Activated CD4-positive, alpha-beta memory T cell treated with anti-CD3 and anti-CD28 coated beads for 36 hours (primary cell): Measurements from ENCODE around the gene SLC24A3. TPM values are rescaled to one million over a fixed set of nuclear protein-coding genes. Genes with fewer than 3 reads are reported as not detected.

ENCODE experiments used
- CTCF ChIA-PET: fragments of 350-600 bp; sonication (Branson Sonifier 250); formaldehyde crosslinking; loops from one replicate; lab custom pipeline; 2021; ENCODE audit warnings: antibody characterized with exemption, inconsistent platforms; lab: Charles Lee
- POLR2A ChIA-PET: fragments of 350-600 bp; sonication (Branson Sonifier 250); formaldehyde crosslinking; loops from one replicate; lab custom pipeline; 2021; ENCODE audit warnings: antibody characterized with exemption; lab: Charles Lee
- DNase-seq: peaks from one replicate; pipeline ENCODE4 v3.0.0-alpha.2; 2020
- H3K27ac Mint-ChIP-seq: one replicate; pipeline ENCODE4 v1.8.0; 2021; ENCODE audit warnings: mixed read lengths
- H3K27me3 Mint-ChIP-seq: one replicate; pipeline ENCODE4 v1.8.0; 2021; ENCODE audit warnings: mixed read lengths
- H3K36me3 Mint-ChIP-seq: one replicate; pipeline ENCODE4 v1.8.0; 2021; ENCODE audit warnings: mixed read lengths
- H3K4me1 Mint-ChIP-seq: one replicate; pipeline ENCODE4 v1.8.0; 2021; ENCODE audit warnings: low read depth, mixed read lengths
- H3K4me3 Mint-ChIP-seq: one replicate; pipeline ENCODE4 v1.8.0; 2021; ENCODE audit warnings: mild to moderate bottlenecking, mixed read lengths
- H3K9me3 Mint-ChIP-seq: one replicate; pipeline ENCODE4 v1.8.0; 2021; ENCODE audit warnings: mixed read lengths
- intact Hi-C: fragments of 100-400 bp; cut with micrococcal nuclease; formaldehyde crosslinking; loops from one replicate; pipeline ENCODE4 v1.15.1; 2023
- total RNA-seq, 2 experiments: library from RNA; stranded (reverse); gene quantifications; one replicate each; pipeline ENCODE4 v1.2.3, GENCODE V29; 2021

SLC24A3 gene
- total RNA-seq, 2 experiments from 2014 or later = not detected

DNA sequence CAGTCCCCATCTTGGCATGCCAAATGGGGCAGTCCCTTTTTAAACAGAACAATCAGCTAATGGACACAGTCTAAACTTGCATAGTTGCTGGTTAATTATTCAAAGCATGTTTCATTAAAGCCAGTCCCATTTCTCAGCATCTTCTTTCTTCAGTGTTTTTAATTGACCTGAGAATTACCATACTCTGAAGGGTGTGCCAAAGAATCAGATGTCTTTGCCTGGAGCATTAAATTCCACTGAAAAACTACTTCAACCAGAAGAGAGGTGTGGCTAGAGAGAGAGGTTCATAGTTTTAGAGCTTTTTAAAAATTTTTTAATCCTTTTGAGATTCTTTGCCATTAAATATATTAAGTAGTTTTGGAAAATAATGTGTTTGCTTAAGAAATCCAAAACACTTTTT is 37.9 kb downstream of the SLC24A3 start:
- Mint-ChIP-seq H3K9me3 (no peaks in the 10 kb centered on the region), H3K27ac (no peak overlapping the region), H3K36me3 (no peaks in the 10 kb centered on the region), H3K27me3 (no peaks in the 10 kb centered on the region), H3K4me3 (no peak overlapping the region), H3K4me1 (no peaks in the 10 kb centered on the region)
- DNase-seq = no peak
- ChIA-PET CTCF (interaction anchor here (1.5 kb wide), 1 partner anchor 618 kb away, joined by 3 read pairs; no protein-coding TSS in a partner anchor), POLR2A (no interaction called here)
- intact Hi-C loops = no loop called here

DNA sequence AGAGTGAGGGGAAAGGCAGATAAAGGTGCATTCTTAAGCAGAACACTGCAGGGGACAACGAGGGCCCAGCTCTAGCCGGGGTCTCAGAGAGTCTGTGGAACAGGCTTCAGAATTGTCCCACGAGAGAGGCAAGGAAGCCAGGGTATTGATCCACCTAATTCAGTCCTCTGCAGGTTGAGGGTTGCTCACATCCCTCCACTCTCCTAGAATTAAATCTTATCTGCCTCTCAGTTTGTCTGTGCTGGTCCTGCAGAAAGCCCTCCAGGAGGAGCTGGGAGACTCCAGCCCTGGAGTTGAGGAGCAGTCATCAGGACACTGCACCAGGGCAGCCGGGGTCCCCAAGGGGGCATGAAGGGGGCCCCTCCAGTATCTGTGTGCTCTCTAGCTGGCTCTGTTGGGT is 39.1 kb downstream of the SLC24A3 start:
- H3K9me3 Mint-ChIP-seq = no peaks in the 10 kb centered on the region
- intact Hi-C loops = no loop called here
- CTCF ChIA-PET = no interaction called here
- no peak for DNase-seq
- POLR2A ChIA-PET = no interaction called here
- no peaks in the 10 kb centered on the region for H3K4me1 Mint-ChIP-seq
- no peaks in the 10 kb centered on the region for H3K27me3 Mint-ChIP-seq
- H3K36me3 Mint-ChIP-seq = no peaks in the 10 kb centered on the region
- no peak overlapping the region for H3K27ac Mint-ChIP-seq
- H3K4me3 Mint-ChIP-seq = no peak overlapping the region

DNA sequence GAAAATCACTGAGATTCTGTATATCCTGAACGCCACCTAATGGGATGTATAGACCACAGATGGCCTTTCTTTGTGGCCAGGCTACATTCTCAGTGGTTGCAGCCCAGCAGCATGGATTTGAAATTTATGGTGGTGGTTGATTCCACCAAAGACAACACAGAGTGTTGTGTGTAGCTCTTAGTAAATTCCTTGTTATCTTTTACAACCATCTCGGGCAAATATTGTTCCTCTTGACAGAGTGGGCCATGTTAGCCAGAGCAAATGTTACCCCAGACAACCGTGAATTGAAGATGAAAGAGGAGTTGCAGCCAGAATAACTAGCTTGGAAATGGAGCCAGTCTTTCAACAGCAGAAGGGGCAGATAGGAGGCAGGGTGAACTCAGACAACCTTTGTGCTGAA is 39.5 kb downstream of the SLC24A3 start:
- H3K4me1 Mint-ChIP-seq = no peaks in the 10 kb centered on the region
- intact Hi-C loops = no loop called here
- H3K9me3 Mint-ChIP-seq = no peaks in the 10 kb centered on the region
- no peaks in the 10 kb centered on the region for H3K27me3 Mint-ChIP-seq
- no peak overlapping the region for H3K27ac Mint-ChIP-seq
- H3K36me3 Mint-ChIP-seq = no peaks in the 10 kb centered on the region
- ChIA-PET CTCF (interaction anchor here (0.6 kb wide), 1 partner anchor 694 kb away, joined by 3 read pairs; no protein-coding TSS in a partner anchor), POLR2A (no interaction called here)
- no peak overlapping the region for H3K4me3 Mint-ChIP-seq
- no peak for DNase-seq

DNA sequence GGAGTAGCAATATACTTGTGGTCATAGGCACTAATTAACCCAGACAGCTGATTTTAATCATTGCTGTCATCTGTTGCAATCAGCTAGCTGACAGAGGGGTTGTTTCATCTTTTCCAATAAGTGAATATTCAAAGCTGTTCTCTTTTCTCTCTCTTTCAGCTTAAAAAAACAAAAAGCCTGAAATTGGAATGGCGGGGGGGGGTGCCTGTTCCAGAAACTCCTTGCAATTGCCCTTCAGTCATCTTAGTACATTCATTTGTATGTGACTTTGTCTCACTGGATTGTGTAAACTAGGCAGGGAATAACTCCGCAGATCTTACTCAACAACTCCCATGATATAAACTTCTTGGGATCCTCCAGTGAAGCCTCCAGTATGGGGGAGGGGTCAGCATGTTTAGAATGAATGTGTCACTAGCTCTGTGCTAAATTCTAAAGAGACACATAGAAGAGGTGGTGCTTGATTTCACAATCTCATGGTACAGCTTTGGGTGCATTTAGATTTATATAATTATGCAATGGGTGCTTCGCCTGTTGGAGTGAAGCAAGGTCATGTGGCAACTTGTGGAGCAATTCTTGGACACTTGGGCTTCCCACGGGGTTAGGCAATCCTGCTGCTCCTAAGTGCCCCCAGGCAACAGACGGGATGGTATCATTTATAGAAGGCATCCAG is 40.1 kb downstream of the SLC24A3 start:
- ChIA-PET CTCF (interaction anchor here (0.6 kb wide), 1 partner anchor 695 kb away, joined by 3 read pairs; no protein-coding TSS in a partner anchor), POLR2A (no interaction called here)
- Mint-ChIP-seq H3K4me1 (no peaks in the 10 kb centered on the region), H3K36me3 (no peaks in the 10 kb centered on the region), H3K27me3 (no peaks in the 10 kb centered on the region), H3K4me3 (no peak overlapping the region), H3K27ac (no peak overlapping the region), H3K9me3 (no peaks in the 10 kb centered on the region)
- no peak for DNase-seq
- intact Hi-C loops = no loop called here

DNA sequence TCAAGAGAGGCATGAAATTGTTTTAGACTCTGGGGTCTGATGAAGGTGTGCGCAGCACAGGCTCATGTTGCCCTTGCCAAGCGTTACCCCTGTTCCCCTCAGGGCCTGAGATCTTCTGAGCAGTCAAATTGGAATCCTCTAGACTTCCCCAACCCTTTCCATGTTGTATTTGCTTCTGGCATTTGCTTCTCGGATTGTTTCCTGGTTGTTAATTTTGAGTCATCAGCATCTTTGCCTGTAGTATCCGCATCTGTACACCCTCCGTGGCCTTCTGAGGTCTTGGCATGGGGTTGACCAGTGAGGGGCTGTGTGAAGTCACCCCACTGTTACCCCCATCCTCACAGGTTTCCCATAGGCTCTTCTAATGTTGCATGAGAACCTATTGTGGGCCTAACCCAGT is 40.9 kb downstream of the SLC24A3 start:
- intact Hi-C loops = no loop called here
- DNase-seq = no peak
- ChIA-PET CTCF (no interaction called here), POLR2A (no interaction called here)
- no peaks in the 10 kb centered on the region for H3K9me3 Mint-ChIP-seq
- H3K27me3 Mint-ChIP-seq = no peaks in the 10 kb centered on the region
- no peak overlapping the region for H3K27ac Mint-ChIP-seq
- no peaks in the 10 kb centered on the region for H3K36me3 Mint-ChIP-seq
- no peaks in the 10 kb centered on the region for H3K4me1 Mint-ChIP-seq
- H3K4me3 Mint-ChIP-seq = no peak overlapping the region

DNA sequence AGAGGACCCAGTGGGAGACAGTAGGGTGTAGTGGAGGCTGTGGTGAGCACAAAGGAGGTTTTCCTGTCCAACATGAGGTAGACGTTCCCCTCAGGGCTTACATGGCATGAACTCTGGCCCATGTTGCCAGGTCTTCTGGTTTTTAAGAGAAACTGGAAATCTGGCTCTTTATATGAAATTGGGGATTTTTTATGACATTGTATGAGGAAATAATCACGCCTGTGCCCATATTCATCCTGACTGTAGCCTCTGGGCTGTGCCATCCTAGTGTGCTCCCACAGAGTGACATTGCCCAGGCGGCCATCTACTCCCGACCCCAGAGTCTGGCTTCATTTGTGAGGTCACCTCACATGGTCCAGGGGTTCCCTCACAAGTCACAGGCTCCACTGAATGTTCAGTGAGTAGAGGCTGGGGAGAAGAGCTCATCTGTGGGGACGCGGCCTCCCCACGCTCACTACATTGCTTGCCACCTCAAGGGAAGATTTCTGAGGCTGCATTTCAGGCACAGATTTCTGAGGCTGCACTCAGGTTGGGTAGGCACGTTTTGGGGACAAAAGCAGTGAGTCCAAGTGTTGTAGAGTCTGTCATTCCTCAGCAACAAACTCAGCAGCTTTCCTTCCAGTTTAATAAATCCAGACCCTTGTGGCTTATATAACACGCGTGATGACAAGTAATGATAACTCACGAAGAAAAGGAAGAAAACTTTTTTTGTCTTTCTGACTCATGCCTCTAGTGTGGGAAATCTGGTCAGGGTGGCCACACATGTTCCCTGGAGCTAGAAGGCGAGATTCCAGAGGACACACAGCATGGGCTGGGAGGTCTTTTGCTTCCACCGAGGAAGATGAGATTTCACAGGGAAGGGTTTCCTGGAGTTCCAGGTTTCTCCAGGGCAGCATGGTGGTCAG is 41.7 kb downstream of the SLC24A3 start:
- intact Hi-C loops = no loop called here
- CTCF ChIA-PET = no interaction called here

DNA sequence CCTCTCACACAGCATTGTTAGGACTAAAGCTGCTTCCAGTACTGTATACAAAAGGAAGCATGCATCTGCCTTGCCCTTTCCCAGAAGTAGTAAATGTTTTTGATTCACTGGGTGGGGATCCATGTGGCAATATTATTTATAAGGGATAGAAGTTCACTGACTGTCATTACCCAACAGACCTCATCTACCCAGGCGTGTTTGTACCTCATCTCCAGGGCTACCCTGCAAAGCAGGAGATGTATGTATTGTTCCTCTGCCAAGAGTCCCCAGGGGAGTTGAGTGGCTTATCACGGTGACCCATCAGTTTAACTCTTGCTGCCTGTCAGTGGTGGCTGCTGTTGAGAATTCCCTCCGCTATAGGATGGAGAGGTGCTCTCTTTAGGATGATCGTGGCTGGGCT is 42.5 kb downstream of the SLC24A3 start:
- H3K4me1 Mint-ChIP-seq = no peaks in the 10 kb centered on the region
- H3K27me3 Mint-ChIP-seq = no peaks in the 10 kb centered on the region
- no peaks in the 10 kb centered on the region for H3K9me3 Mint-ChIP-seq
- ChIA-PET CTCF (no interaction called here), POLR2A (no interaction called here)
- no peak for DNase-seq
- H3K4me3 Mint-ChIP-seq = no peak overlapping the region
- intact Hi-C loops = no loop called here
- no peak overlapping the region for H3K27ac Mint-ChIP-seq
- no peaks in the 10 kb centered on the region for H3K36me3 Mint-ChIP-seq

More for the DNA sequence above, 41.7 kb downstream of the SLC24A3 start:
- no peaks in the 10 kb centered on the region for H3K4me1 Mint-ChIP-seq
- H3K27ac Mint-ChIP-seq = no peak overlapping the region
- no peak for DNase-seq
- no peak overlapping the region for H3K4me3 Mint-ChIP-seq
- H3K27me3 Mint-ChIP-seq = no peaks in the 10 kb centered on the region
- H3K36me3 Mint-ChIP-seq = no peaks in the 10 kb centered on the region
- POLR2A ChIA-PET = no interaction called here
- no peaks in the 10 kb centered on the region for H3K9me3 Mint-ChIP-seq

DNA sequence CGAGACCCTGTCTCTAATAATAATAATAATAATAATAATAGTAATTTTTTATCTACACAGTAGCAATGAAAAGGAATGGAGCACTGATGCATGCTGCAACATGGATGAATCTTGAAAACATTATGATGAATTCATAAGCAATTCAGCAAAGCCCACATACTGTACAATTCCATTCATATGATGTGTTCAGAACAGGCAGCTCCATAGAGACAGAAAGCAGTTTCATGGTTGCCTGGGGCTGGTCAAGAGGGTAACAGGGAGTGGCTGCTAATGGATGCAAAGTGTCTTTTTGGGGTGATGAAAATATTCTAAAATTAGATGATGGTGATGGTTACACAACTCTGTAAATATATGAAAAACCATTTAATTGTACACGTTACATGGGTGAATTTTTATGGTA is 43.6 kb downstream of the SLC24A3 start:
- Mint-ChIP-seq H3K9me3 (no peaks in the 10 kb centered on the region), H3K4me1 (no peaks in the 10 kb centered on the region), H3K27ac (no peak overlapping the region), H3K36me3 (no peaks in the 10 kb centered on the region), H3K27me3 (no peaks in the 10 kb centered on the region), H3K4me3 (no peak overlapping the region)
- ChIA-PET POLR2A (no interaction called here), CTCF (no interaction called here)
- no peak for DNase-seq
- intact Hi-C loops = no loop called here

DNA sequence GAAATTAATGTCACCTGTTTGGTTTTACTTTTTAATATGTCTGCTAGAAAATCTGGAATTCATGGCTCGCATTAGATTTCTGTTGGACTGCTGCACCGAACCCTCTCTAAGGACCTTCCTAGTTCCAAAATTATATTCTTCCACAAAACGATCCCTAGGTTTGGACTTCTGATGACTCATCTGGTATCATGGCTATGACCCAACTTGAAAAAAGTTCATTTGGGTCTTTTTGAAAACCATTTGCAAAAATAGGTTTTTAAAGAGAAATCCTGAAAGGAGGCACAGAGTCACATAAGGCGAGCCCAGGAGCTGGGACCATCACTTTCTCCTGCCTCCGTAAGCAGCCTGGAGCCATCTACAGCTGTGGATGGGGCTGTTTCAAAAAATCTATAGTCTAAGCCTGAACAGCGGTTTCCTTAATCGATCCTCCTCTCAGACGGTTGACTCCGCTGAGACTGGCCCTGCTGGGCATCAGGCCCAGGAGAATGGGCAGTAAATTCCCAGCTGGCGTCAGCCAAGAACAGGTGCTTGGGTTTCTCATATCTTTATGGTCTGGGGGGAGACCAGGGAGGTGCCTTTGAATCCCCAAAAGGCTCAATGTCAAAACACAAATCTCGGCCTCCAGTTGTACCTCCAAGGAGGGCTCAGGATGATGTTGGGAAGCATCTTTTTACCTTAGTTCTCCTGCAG is 44.6 kb downstream of the SLC24A3 start:
- no peaks in the 10 kb centered on the region for H3K36me3 Mint-ChIP-seq
- H3K27ac Mint-ChIP-seq = no peak overlapping the region
- H3K4me3 Mint-ChIP-seq = no peak overlapping the region
- H3K27me3 Mint-ChIP-seq = no peaks in the 10 kb centered on the region
- POLR2A ChIA-PET = interaction anchor here (1.3 kb wide), 1 partner anchor 9 kb away, joined by 4 read pairs; no protein-coding TSS in a partner anchor
- no peaks in the 10 kb centered on the region for H3K4me1 Mint-ChIP-seq
- no peak for DNase-seq
- CTCF ChIA-PET = no interaction called here
- no peaks in the 10 kb centered on the region for H3K9me3 Mint-ChIP-seq
- intact Hi-C loops = no loop called here

DNA sequence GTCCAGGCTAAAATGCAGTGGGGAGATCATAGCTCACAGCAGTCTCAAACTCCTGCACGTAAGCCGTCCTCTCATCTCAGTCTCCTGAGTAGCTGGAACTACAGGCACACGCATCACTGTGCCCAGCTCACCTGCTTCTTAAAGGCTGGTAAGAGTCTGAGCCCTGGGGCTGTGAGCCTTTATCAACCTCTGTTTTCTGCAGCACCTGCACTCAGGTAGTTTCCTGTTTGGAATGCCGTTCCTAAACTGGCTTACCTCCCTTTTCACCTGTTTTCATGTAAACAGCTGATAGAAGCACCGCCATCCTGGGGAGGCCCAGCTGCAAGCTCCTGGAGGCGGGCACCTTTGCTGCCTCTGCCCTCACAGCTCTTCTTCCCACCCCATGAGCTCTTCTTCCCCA is 45.4 kb downstream of the SLC24A3 start:
- H3K27ac Mint-ChIP-seq = no peak overlapping the region
- DNase-seq = no peak
- no peaks in the 10 kb centered on the region for H3K27me3 Mint-ChIP-seq
- H3K4me1 Mint-ChIP-seq = no peaks in the 10 kb centered on the region
- ChIA-PET POLR2A (interaction anchor here (1.3 kb wide), 1 partner anchor 8 kb away, joined by 4 read pairs; no protein-coding TSS in a partner anchor), CTCF (no interaction called here)
- intact Hi-C loops = no loop called here
- no peaks in the 10 kb centered on the region for H3K9me3 Mint-ChIP-seq
- no peak overlapping the region for H3K4me3 Mint-ChIP-seq
- no peaks in the 10 kb centered on the region for H3K36me3 Mint-ChIP-seq

DNA sequence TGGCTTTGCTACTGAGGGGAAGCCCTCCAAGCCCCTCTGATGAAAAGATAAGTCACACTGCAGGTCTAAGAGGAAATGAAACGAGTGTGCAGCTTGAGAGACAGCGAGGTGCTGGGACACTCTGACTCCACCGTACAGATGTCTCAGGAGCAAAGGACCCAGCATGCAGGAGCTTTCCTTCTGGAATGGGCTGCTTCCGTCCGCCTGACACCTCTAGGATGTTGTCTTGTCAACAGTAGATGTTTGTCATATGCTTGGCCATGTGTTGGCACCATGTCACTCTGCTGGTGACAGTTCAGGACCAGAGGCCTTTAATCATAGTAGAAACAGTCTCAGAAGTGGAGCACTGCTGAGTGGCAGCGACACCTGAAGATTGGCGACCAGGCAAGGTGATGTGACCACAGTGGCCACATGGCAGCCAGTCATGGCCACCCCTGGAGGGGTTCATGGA is 46.7 kb downstream of the SLC24A3 start:
- H3K27ac Mint-ChIP-seq = no peak overlapping the region
- no peaks in the 10 kb centered on the region for H3K9me3 Mint-ChIP-seq
- DNase-seq = no peak
- H3K4me1 Mint-ChIP-seq = no peaks in the 10 kb centered on the region
- H3K4me3 Mint-ChIP-seq = no peak overlapping the region
- intact Hi-C loops = no loop called here
- H3K27me3 Mint-ChIP-seq = no peaks in the 10 kb centered on the region
- no peaks in the 10 kb centered on the region for H3K36me3 Mint-ChIP-seq
- POLR2A ChIA-PET = no interaction called here
- CTCF ChIA-PET = no interaction called here

DNA sequence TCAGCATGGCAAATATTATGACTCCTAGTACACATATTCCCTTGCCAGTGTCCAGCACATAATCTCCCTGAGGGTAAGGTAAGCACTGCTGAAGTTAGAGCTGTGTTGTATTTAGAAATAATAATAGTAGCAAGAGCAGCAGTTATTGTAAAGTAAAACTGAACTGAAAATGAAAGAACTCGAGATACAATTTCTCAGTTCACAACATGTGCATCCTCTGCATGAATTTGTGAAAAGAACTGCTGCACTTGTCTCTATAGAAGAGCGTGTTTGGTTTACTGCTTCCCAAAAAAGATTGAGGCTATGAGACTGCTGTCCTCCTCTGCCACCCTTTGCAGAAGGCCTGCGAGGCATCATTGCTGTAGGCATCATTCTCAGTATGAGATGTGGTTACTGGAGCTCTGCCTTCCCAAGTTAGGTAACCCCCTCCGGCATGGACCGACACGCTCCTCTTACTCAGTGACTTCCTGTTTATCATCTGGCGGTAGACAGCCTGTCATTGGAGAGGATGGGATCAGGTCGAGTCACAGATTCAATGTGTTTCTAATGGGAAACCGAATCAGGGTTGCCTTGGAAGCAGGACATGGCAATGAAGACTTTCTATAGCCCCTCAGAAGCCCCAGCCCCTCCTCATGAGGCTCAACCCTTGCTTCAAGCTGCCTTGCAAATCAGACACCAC is 48.1 kb downstream of the SLC24A3 start:
- no peaks in the 10 kb centered on the region for H3K36me3 Mint-ChIP-seq
- H3K4me3 Mint-ChIP-seq = no peak overlapping the region
- ChIA-PET POLR2A (no interaction called here), CTCF (no interaction called here)
- H3K9me3 Mint-ChIP-seq = no peaks in the 10 kb centered on the region
- H3K27ac Mint-ChIP-seq = no peak overlapping the region
- DNase-seq = no peak
- no peaks in the 10 kb centered on the region for H3K27me3 Mint-ChIP-seq
- no peaks in the 10 kb centered on the region for H3K4me1 Mint-ChIP-seq
- intact Hi-C loops = no loop called here
